HepG2 (cell line): ENCODE measurements around the gene SLC25A19. TPM values are rescaled to one million over a fixed set of nuclear protein-coding genes. Genes with fewer than 3 reads are reported as not detected.

ENCODE experiments used
- BCL6 ChIP-seq: IDR thresholded peaks from 2 replicates; pipeline ENCODE4 v1.6.1; 2016; ENCODE audit warnings: missing genetic modification reagents, missing compliant biosample characterization
- BRCA1 ChIP-seq: sonication (generic); formaldehyde crosslinking; IDR thresholded peaks from 2 replicates; pipeline ENCODE4 v1.4.0; 2020; ENCODE audit warnings: missing genetic modification reagents
- CAMTA2 ChIP-seq: sonication (generic); formaldehyde crosslinking; IDR thresholded peaks from 2 replicates; pipeline ENCODE4 v1.4.0; 2020; ENCODE audit warnings: mild to moderate bottlenecking, missing genetic modification reagents, borderline replicate concordance
- CENPT ChIP-seq: sonication (generic); formaldehyde crosslinking; IDR thresholded peaks from 2 replicates; pipeline ENCODE4 v1.8.0; 2022; ENCODE audit warnings: low read depth, mild to moderate bottlenecking, moderate library complexity, missing genetic modification reagents
- CSRNP1 ChIP-seq: sonication (generic); formaldehyde crosslinking; IDR thresholded peaks from 2 replicates; pipeline ENCODE4 v1.8.1; 2023; ENCODE audit warnings: mild to moderate bottlenecking, missing genetic modification reagents
- HIVEP1 ChIP-seq: sonication (generic); formaldehyde crosslinking; IDR thresholded peaks from 2 replicates; pipeline ENCODE4 v1.4.0; 2020; ENCODE audit warnings: mild to moderate bottlenecking, missing genetic modification reagents
- MLLT10 ChIP-seq: sonication (generic); formaldehyde crosslinking; IDR thresholded peaks from 2 replicates; pipeline ENCODE4 v1.4.0; 2020; ENCODE audit warnings: missing genetic modification reagents
- NKX3-1 ChIP-seq: sonication (generic); formaldehyde crosslinking; IDR thresholded peaks from 2 replicates; pipeline ENCODE4 v1.5.0; 2020; ENCODE audit warnings: missing genetic modification reagents
- PHF21A ChIP-seq: sonication (generic); formaldehyde crosslinking; IDR thresholded peaks from 2 replicates; pipeline ENCODE4 v1.5.0; 2020; ENCODE audit warnings: mild to moderate bottlenecking, missing genetic modification reagents
- POLR2G ChIP-seq: fragments of 200-400 bp; formaldehyde crosslinking; IDR thresholded peaks from 2 replicates; pipeline ENCODE4 v1.6.1; 2018; ENCODE audit warnings: mild to moderate bottlenecking, low read depth, low read length, moderate library complexity
- PREB ChIP-seq: sonication (generic); formaldehyde crosslinking; IDR thresholded peaks from 2 replicates; pipeline ENCODE4 v1.4.0; 2020; ENCODE audit warnings: missing genetic modification reagents
- SAFB2 ChIP-seq: sonication (generic); formaldehyde crosslinking; IDR thresholded peaks from 2 replicates; pipeline ENCODE4 v1.5.1; 2020; ENCODE audit warnings: missing genetic modification reagents, low read depth, mild to moderate bottlenecking, borderline replicate concordance
- SIX4 ChIP-seq: sonication (generic); formaldehyde crosslinking; IDR thresholded peaks from 2 replicates; pipeline ENCODE4 v1.4.0; 2020; ENCODE audit warnings: missing genetic modification reagents
- ZNF225 ChIP-seq: sonication (generic); formaldehyde crosslinking; IDR thresholded peaks from 2 replicates; pipeline ENCODE4 v1.4.0; 2020; ENCODE audit warnings: mild to moderate bottlenecking, missing genetic modification reagents
- ZNF274 ChIP-seq: sonication (generic); formaldehyde crosslinking; IDR thresholded peaks from 2 replicates; pipeline ENCODE4 v1.5.1; 2020; ENCODE audit warnings: mild to moderate bottlenecking, missing genetic modification reagents
- ZNF275 ChIP-seq: sonication (generic); formaldehyde crosslinking; IDR thresholded peaks from 2 replicates; pipeline ENCODE4 v1.8.0; 2022; ENCODE audit warnings: missing genetic modification reagents, mild to moderate bottlenecking, inconsistent platforms, borderline replicate concordance
- ZNF33A ChIP-seq: sonication (generic); formaldehyde crosslinking; IDR thresholded peaks from 2 replicates; pipeline ENCODE4 v1.5.1; 2020; ENCODE audit warnings: missing genetic modification reagents, mild to moderate bottlenecking, moderate library complexity, borderline replicate concordance
- ZNF44 ChIP-seq: sonication (generic); formaldehyde crosslinking; IDR thresholded peaks from 2 replicates; pipeline ENCODE4 v1.5.1; 2020; ENCODE audit warnings: mild to moderate bottlenecking, missing genetic modification reagents
- ZNF577 ChIP-seq: sonication (generic); formaldehyde crosslinking; IDR thresholded peaks from 2 replicates; pipeline ENCODE4 v1.4.0; 2020; ENCODE audit warnings: mild to moderate bottlenecking, low read depth, missing genetic modification reagents, borderline replicate concordance
- ZNF747 ChIP-seq: sonication (generic); formaldehyde crosslinking; IDR thresholded peaks from 2 replicates; pipeline ENCODE4 v1.8.1; 2023; ENCODE audit warnings: missing genetic modification reagents, mild to moderate bottlenecking, borderline replicate concordance
- ZNF761 ChIP-seq: sonication (generic); formaldehyde crosslinking; conservative IDR thresholded peaks from 2 replicates; pipeline ENCODE4 v1.4.0; 2020; ENCODE audit warnings: mild to moderate bottlenecking, missing genetic modification reagents
- ZNF772 ChIP-seq: sonication (generic); formaldehyde crosslinking; IDR thresholded peaks from 2 replicates; pipeline ENCODE4 v1.5.0; 2020; ENCODE audit warnings: mild to moderate bottlenecking, missing genetic modification reagents
- ZNF782 ChIP-seq: sonication (generic); formaldehyde crosslinking; IDR thresholded peaks from 2 replicates; pipeline ENCODE4 v1.4.0; 2020; ENCODE audit warnings: missing genetic modification reagents, mild to moderate bottlenecking, borderline replicate concordance
- polyA plus RNA-seq, 8 experiments: library from polyadenylated mRNA; depleted of rRNA in 3 of 8; stranded (reverse) in 7 of 8; unstranded in 1 of 8; fragments of >200 nt; fragmentation: Illumina TruSeq in 4 of 8; extraction: Trizol in 4 of 8; gene quantifications; 2 replicates each; pipeline versions ENCODE4 v1.2.1 to v1.2.3, GENCODE V29; 2011 to 2016; ENCODE audit warnings: low read depth in 4 of 8, missing spikeins in 1 of 8, mixed read lengths in 1 of 8; ENCODE audit not compliant: insufficient read depth in 1 of 8
- total RNA-seq, 5 experiments: library from RNA; depleted of rRNA; stranded (reverse); fragments of >200 nt; fragmentation: Illumina TruSeq; extraction: Trizol; gene quantifications; 2 replicates each; pipeline ENCODE4 v1.2.3, GENCODE V29; 2016; ENCODE audit warnings: low read depth in 1 of 5

SLC25A19 gene
- total and polyA plus RNA-seq, 2 of the 13 experiments (the other 11 are each of a cell fraction or from before 2014, with no cell fraction given) = 24.4 to 41.4 TPM

- TF ChIP-seq ZNF747 (CRISPR knock-in tag) (peak; percentile 87), POLR2G (peak; percentile 97), PREB (CRISPR knock-in tag) (0 out of 2 replicates have a peak, but pooled peaks have one; percentile 84), ZNF772 (CRISPR knock-in tag) (peak; percentile 97; the same call in 1 of the 2 replicates), ZNF577 (CRISPR knock-in tag) (peak; percentile 41; the same call in 1 of the 2 replicates), CAMTA2 (CRISPR knock-in tag) (peak; percentile 70; the same call in 1 of the 2 replicates), ZNF782 (peak; percentile 34), PHF21A (CRISPR knock-in tag) (no peak; the same call in 1 of the 2 replicates), CENPT (peak; percentile 24; the same call in 1 of the 2 replicates), HIVEP1 (no peak; the same call in 1 of the 2 replicates), BRCA1 (CRISPR knock-in tag) (peak; percentile 78; the same call in 1 of the 2 replicates), ZNF275 (CRISPR knock-in tag) (no peak; the same call in 1 of the 2 replicates), NKX3-1 (peak; percentile 63; the same call in 1 of the 2 replicates), BCL6 (CRISPR knock-in tag) (0 out of 2 replicates have a peak, but pooled peaks have one; percentile 8), SIX4 (CRISPR knock-in tag) (peak; percentile 46; the same call in 1 of the 2 replicates), MLLT10 (CRISPR knock-in tag) (no peak), SAFB2 (peak; percentile 92), ZNF761 (CRISPR knock-in tag) (peak; percentile 91), ZNF33A (CRISPR knock-in tag) (no peak), ZNF225 (peak; percentile 27; the same call in 1 of the 2 replicates), ZNF274 (CRISPR knock-in tag) (peak; percentile 19; the same call in 1 of the 2 replicates), ZNF44 (no peak), CSRNP1 (peak; percentile 88; the same call in 1 of the 2 replicates)
These were observed 27.7 kb downstream of the SLC25A19 start, which contains the start of the genes GGA3 and MRPS7 (continued) for GRCh38 chr17:75261336-75262111.
